HEK293 (cell line): ENCODE measurements around the gene PSTPIP1.

ENCODE experiments used
- BCL11B ChIP-seq: fragments of 450-650 bp; formaldehyde crosslinking; IDR thresholded peaks from 2 replicates; pipeline ENCODE4 v1.5.1; 2016; ENCODE audit warnings: low read depth, missing biosample characterization, missing genetic modification characterization
- CTCF ChIP-seq: fragments of 450-650 bp; formaldehyde crosslinking; IDR thresholded peaks from 2 replicates; pipeline ENCODE4 v1.5.1; 2016; ENCODE audit warnings: missing biosample characterization, missing genetic modification characterization
- GFI1B ChIP-seq: fragments of 450-650 bp; formaldehyde crosslinking; IDR thresholded peaks from 2 replicates; pipeline ENCODE4 v1.5.1; 2016; ENCODE audit warnings: missing biosample characterization, missing genetic modification characterization
- HIC1 ChIP-seq: fragments of 450-650 bp; formaldehyde crosslinking; IDR thresholded peaks from 2 replicates; pipeline ENCODE4 v1.5.1; 2016; ENCODE audit warnings: missing biosample characterization, missing genetic modification characterization
- HOXA7 ChIP-seq: sonication (generic); formaldehyde crosslinking; IDR thresholded peaks from 2 replicates; pipeline ENCODE4 v1.8.1; 2022; ENCODE audit warnings: missing genetic modification reagents, borderline replicate concordance
- INSM2 ChIP-seq: fragments of 450-650 bp; formaldehyde crosslinking; IDR thresholded peaks from 2 replicates; pipeline ENCODE4 v1.5.1; 2016; ENCODE audit warnings: missing biosample characterization, missing genetic modification characterization
- KLF16 ChIP-seq: fragments of 450-650 bp; formaldehyde crosslinking; IDR thresholded peaks from 2 replicates; pipeline ENCODE4 v1.5.1; 2017; ENCODE audit warnings: missing biosample characterization, missing genetic modification characterization
- KLF17 ChIP-seq: fragments of 450-650 bp; formaldehyde crosslinking; IDR thresholded peaks from 2 replicates; pipeline ENCODE4 v1.5.1; 2016; ENCODE audit warnings: missing biosample characterization, missing genetic modification characterization
- RBAK ChIP-seq: fragments of 450-650 bp; formaldehyde crosslinking; IDR thresholded peaks from 2 replicates; pipeline ENCODE4 v1.5.1; 2016; ENCODE audit warnings: missing biosample characterization, missing genetic modification characterization
- REST ChIP-seq: fragments of 450-650 bp; formaldehyde crosslinking; IDR thresholded peaks from 2 replicates; pipeline ENCODE4 v1.5.1; 2016; ENCODE audit warnings: missing biosample characterization, missing genetic modification characterization
- SALL2 ChIP-seq: fragments of 450-650 bp; formaldehyde crosslinking; IDR thresholded peaks from 2 replicates; pipeline ENCODE4 v1.5.0; 2017; ENCODE audit warnings: missing biosample characterization, mild to moderate bottlenecking, missing genetic modification characterization, borderline replicate concordance
- TCF7L2 ChIP-seq: IDR thresholded peaks from 2 replicates; pipeline ENCODE4 v1.6.1; 2011; ENCODE audit warnings: low read depth, mild to moderate bottlenecking, inconsistent platforms, low read length, moderate library complexity, borderline replicate concordance
- ZFP69B ChIP-seq: fragments of 450-650 bp; formaldehyde crosslinking; IDR thresholded peaks from 2 replicates; pipeline ENCODE4 v1.5.1; 2016; ENCODE audit warnings: missing biosample characterization, missing genetic modification characterization
- ZNF140 ChIP-seq: fragments of 450-650 bp; formaldehyde crosslinking; IDR thresholded peaks from 2 replicates; pipeline ENCODE4 v1.5.1; 2016; ENCODE audit warnings: missing biosample characterization, missing genetic modification characterization
- ZNF155 ChIP-seq: fragments of 450-650 bp; formaldehyde crosslinking; IDR thresholded peaks from 2 replicates; pipeline ENCODE4 v1.5.1; 2016; ENCODE audit warnings: missing biosample characterization, missing genetic modification characterization
- ZNF24 ChIP-seq: fragments of 450-650 bp; formaldehyde crosslinking; IDR thresholded peaks from 2 replicates; pipeline ENCODE4 v1.5.1; 2016; ENCODE audit warnings: missing biosample characterization, missing genetic modification characterization
- ZNF280D ChIP-seq: fragments of 450-650 bp; formaldehyde crosslinking; IDR thresholded peaks from 2 replicates; pipeline ENCODE4 v1.5.1; 2016; ENCODE audit warnings: missing biosample characterization, missing genetic modification characterization
- ZNF433 ChIP-seq: fragments of 450-650 bp; formaldehyde crosslinking; IDR thresholded peaks from 2 replicates; pipeline ENCODE4 v1.5.1; 2016; ENCODE audit warnings: missing biosample characterization, missing genetic modification characterization, low read depth
- ZNF530 ChIP-seq: fragments of 450-650 bp; formaldehyde crosslinking; IDR thresholded peaks from 2 replicates; pipeline ENCODE4 v1.5.1; 2016; ENCODE audit warnings: low read depth, missing biosample characterization, missing genetic modification characterization
- ZNF629 ChIP-seq: fragments of 450-650 bp; formaldehyde crosslinking; IDR thresholded peaks from 2 replicates; pipeline ENCODE4 v1.5.1; 2017; ENCODE audit warnings: missing biosample characterization, missing genetic modification characterization
- ZNF645 ChIP-seq: fragments of 450-650 bp; formaldehyde crosslinking; IDR thresholded peaks from 2 replicates; pipeline ENCODE4; 2016; ENCODE audit warnings: missing biosample characterization, missing genetic modification characterization
- ZSCAN18 ChIP-seq: fragments of 450-650 bp; formaldehyde crosslinking; IDR thresholded peaks from 2 replicates; pipeline ENCODE4 v1.5.1; 2016; ENCODE audit warnings: missing biosample characterization, missing genetic modification characterization
- ZSCAN23 ChIP-seq: fragments of 450-650 bp; formaldehyde crosslinking; IDR thresholded peaks from 2 replicates; pipeline ENCODE4 v1.5.1; 2016; ENCODE audit warnings: missing biosample characterization, missing genetic modification characterization

Gene PSTPIP1

GRCh38 chr15:77070495-77071304, 75.8 kb downstream of the PSTPIP1 start, which contains the start of gene TSPAN3 (continued):
- TF ChIP-seq CTCF (no peak), RBAK (tag by site-specific recombination) (no peak), GFI1B (tag by site-specific recombination) (no peak), HOXA7 (no peak), ZNF280D (tag by site-specific recombination) (no peak), ZSCAN23 (tag by site-specific recombination) (no peak), ZNF629 (tag by site-specific recombination) (no peak), ZNF140 (no peak), SALL2 (tag by site-specific recombination) (no peak), ZNF24 (tag by site-specific recombination) (no peak), TCF7L2 (no peak), ZNF645 (tag by site-specific recombination) (no peak), REST (tag by site-specific recombination) (no peak), BCL11B (no peak), ZNF530 (tag by site-specific recombination) (no peak), KLF17 (no peak), ZFP69B (tag by site-specific recombination) (0 out of 2 replicates have a peak, but pooled peaks have one; percentile 94), ZNF155 (tag by site-specific recombination) (no peak), KLF16 (tag by site-specific recombination) (no peak), INSM2 (tag by site-specific recombination) (no peak), ZSCAN18 (tag by site-specific recombination) (no peak), HIC1 (tag by site-specific recombination) (0 out of 2 replicates have a peak, but pooled peaks have one; percentile 26), ZNF433 (tag by site-specific recombination) (no peak)
